Measurements from ENCODE around the gene ZGLP1.

DNA sequence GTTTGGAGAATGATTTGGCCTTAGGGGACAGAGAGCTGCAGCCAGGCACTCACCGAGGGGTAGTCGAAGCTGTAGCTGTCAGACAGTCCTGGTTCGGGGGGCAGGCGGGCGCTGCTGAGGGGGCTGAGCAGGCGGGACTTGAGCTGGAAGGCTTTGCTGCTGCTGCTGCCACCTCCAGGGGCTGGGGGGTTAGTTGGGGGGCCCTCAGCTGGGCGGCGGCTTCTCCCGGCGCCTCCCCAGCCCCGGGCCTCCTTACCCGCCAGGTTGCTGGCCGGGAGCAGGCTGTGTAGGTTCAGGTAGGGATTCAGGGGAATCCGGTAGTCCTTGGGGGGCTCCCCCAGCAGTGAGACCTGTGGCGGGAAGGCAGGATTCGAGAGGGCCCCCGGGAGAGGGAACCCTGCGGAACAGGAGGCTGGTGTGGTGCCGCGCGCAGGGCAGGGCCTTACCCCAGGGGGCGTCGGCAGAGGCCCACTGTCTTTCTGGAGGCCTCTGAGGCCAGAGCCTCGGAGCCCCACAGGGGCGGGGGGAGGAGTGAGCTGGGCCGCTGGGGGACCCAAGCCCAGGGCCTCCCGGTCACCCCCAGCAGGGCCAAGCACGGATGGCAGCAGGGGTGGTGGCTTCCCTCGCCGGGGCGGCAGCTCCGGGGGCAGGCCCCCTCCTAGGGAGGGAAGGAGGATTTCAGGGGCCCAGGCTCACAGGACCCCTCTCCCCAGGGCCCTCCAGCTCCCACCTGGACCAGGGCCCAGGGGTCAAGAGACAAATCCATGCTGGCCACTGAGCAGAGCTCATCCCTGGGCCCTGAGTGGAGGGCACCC, 11.2 kb upstream of the ZGLP1 start:
- TF ChIP-seq CTCF (conservative IDR thresholded peaks at IDR 0.05; ENCODE audit: low read length) (no peak), EZH2phosphoT487 (IDR thresholded peaks at IDR 0.05; ENCODE audit: borderline replicate concordance, low read depth, low read length) (no peak)

All from OCI-LY7 (cell line).